Ammon's horn (tissue), 1 donor: ENCODE results near the gene UBLCP1.

ENCODE experiments used
- DNase-seq: peaks from one replicate; pipeline ENCODE4 v3.0.0-alpha.2; 2016; ENCODE audit warnings: low spot score

The UBLCP1 gene

GRCh38 chr5:159311063-159311462 lies 48.0 kb downstream of the UBLCP1 start:
- DNase-seq, result no peak

GRCh38 chr5:159313197-159313596 lies 50.1 kb downstream of the UBLCP1 start:
- no peak for DNase-seq

GRCh38 chr5:159316519-159317383 lies 53.7 kb downstream of the UBLCP1 start:
- peak; percentile 38 for DNase-seq

GRCh38 chr5:159317849-159318248 lies 54.8 kb downstream of the UBLCP1 start:
- DNase-seq, result no peak

- no peak for DNase-seq
Observed at GRCh38 chr5:159318448-159318847, 55.4 kb downstream of the UBLCP1 start.

GRCh38 chr5:159319363-159319762 lies 56.3 kb downstream of the UBLCP1 start:
- DNase-seq, result no peak

GRCh38 chr5:159319832-159320231 lies 56.7 kb downstream of the UBLCP1 start:
- DNase-seq, result no peak

GRCh38 chr5:159322180-159322579 lies 59.1 kb downstream of the UBLCP1 start:
- no peak for DNase-seq

- no peak for DNase-seq
Observed at GRCh38 chr5:159324102-159324755, 61.1 kb downstream of the UBLCP1 start.

GRCh38 chr5:159324986-159325385 lies 61.9 kb downstream of the UBLCP1 start:
- DNase-seq, result no peak

- no peak for DNase-seq
Observed at GRCh38 chr5:159330131-159330800, 67.2 kb downstream of the UBLCP1 start, which contains the start of gene IL12B. IL12B (minus strand) TSS chr5:159330487; CDS start chr5:159326782, 3,705 bp downstream.

- DNase-seq, result peak; percentile 32
Observed at GRCh38 chr5:159331093-159331973, 68.2 kb downstream of the UBLCP1 start.

GRCh38 chr5:159332800-159333544 lies 69.9 kb downstream of the UBLCP1 start:
- peak; percentile 23 for DNase-seq

GRCh38 chr5:159333545-159333925 lies 70.4 kb downstream of the UBLCP1 start:
- DNase-seq, result no peak
